K562 (cell line): ENCODE data around the gene CRPPA. TPM values are rescaled to one million over a fixed set of nuclear protein-coding genes. Genes with fewer than 3 reads are reported as not detected.

Source experiments
- AFF1 ChIP-seq, 2 experiments: fragments of 450-650 bp; IDR thresholded peaks; 2 replicates each; pipeline ENCODE4 v1.6.1; 2018; ENCODE audit warnings: mild to moderate bottlenecking in 2 of 2, low read depth in 1 of 2; ENCODE audit not compliant: partially characterized antibody in 2 of 2
- E2F3 ChIP-seq: fragments of 250-450 bp; sonication (Bioruptor Pico); IDR thresholded peaks from 2 replicates; pipeline ENCODE4 v1.4.0; 2020; ENCODE audit warnings: mild to moderate bottlenecking
- FOS ChIP-seq: IDR thresholded peaks from 3 replicates; pipeline ENCODE4 v1.6.1; 2011; ENCODE audit not compliant: insufficient read length; ENCODE audit errors: extremely low read depth
- HDAC8 ChIP-seq: fragments of 450-650 bp; IDR thresholded peaks from 2 replicates; pipeline ENCODE4 v1.6.1; 2016; ENCODE audit warnings: mild to moderate bottlenecking, missing genetic modification characterization, moderate library complexity, missing compliant biosample characterization
- HES1 ChIP-seq: fragments of 450-650 bp; IDR thresholded peaks from 2 replicates; pipeline ENCODE4 v1.6.1; 2016; ENCODE audit warnings: low read depth, mild to moderate bottlenecking, moderate library complexity
- ILF3 ChIP-seq: fragments of 450-650 bp; IDR thresholded peaks from 2 replicates; pipeline ENCODE4 v1.6.1; 2018; ENCODE audit warnings: antibody characterized with exemption, mild to moderate bottlenecking, moderate library complexity, borderline replicate concordance
- MAFK ChIP-seq: IDR thresholded peaks from 2 replicates; pipeline ENCODE4 v1.6.1; 2011; ENCODE audit warnings: low read length, improper control_type of control experiment
- NCOR1 ChIP-seq: fragments of 450-650 bp; IDR thresholded peaks from 2 replicates; pipeline ENCODE4 v1.6.1; 2016; ENCODE audit warnings: mild to moderate bottlenecking, moderate library complexity
- NRF1 ChIP-seq, 2 experiments: fragments of 450-650 bp; IDR thresholded peaks in 1 of 2; conservative IDR thresholded peaks in 1 of 2; 2 replicates each; pipeline ENCODE4 v1.6.1; 2014; ENCODE audit warnings: mild to moderate bottlenecking in 2 of 2
- RCOR1 ChIP-seq, 2 experiments: IDR thresholded peaks; 2 replicates each; pipeline ENCODE4 v1.6.1; 2012; ENCODE audit warnings: low read depth in 2 of 2, low read length in 2 of 2, borderline replicate concordance in 1 of 2, improper control_type of control experiment in 1 of 2
- SRF ChIP-seq, 2 experiments: fragments of 250-450, 450-650 bp in 1 of 2; sonication (Bioruptor Pico) in 1 of 2; sonication (generic) in 1 of 2; formaldehyde crosslinking; IDR thresholded peaks; 2 replicates each; pipeline versions ENCODE4 v1.5.0 to v1.5.1; 2020 to 2022; ENCODE audit warnings: mild to moderate bottlenecking in 1 of 2, missing genetic modification reagents in 1 of 2
- ZNF197 ChIP-seq: fragments of 200-800 bp; sonication (Bioruptor generic); IDR thresholded peaks from 2 replicates; pipeline ENCODE4 v1.6.1; 2016; ENCODE audit warnings: low read depth, missing genetic modification characterization, missing compliant biosample characterization
- ZNF41 ChIP-seq: fragments of 250-450 bp; sonication (Bioruptor Pico); conservative IDR thresholded peaks from 2 replicates; pipeline ENCODE4 v1.4.0; 2020; ENCODE audit warnings: mild to moderate bottlenecking
- polyA plus RNA-seq, 8 experiments: library from polyadenylated mRNA; depleted of rRNA in 4 of 8; stranded (reverse) in 5 of 8; unstranded in 3 of 8; fragments of >200 nt; fragmentation: Nextera tagmentation in 2 of 8; fragmentation: Illumina TruSeq in 1 of 8; extraction: Ambion mirVana in 2 of 8; extraction: Trizol in 1 of 8; gene quantifications; 2 replicates each; pipeline versions ENCODE4 v1.2.1 to v1.2.3, GENCODE V29; 2011 to 2014; ENCODE audit warnings: inconsistent platforms in 1 of 8, missing spikeins in 1 of 8
- total RNA-seq, 7 experiments: library from RNA; depleted of rRNA in 6 of 7; stranded (reverse); fragments of >200 nt in 6 of 7; fragmentation: Illumina TruSeq in 2 of 7; extraction: Trizol in 2 of 7; gene quantifications; 2 replicates each; pipeline versions ENCODE4 v1.2.1 to v1.2.3, GENCODE V29; 2011 to 2021; ENCODE audit warnings: low replicate concordance in 1 of 7
- TF ChIP-seq, protein P1 (sequence below): fragments of 250-450 bp; sonication (Bioruptor Pico); IDR thresholded peaks from 2 replicates; pipeline ENCODE4 v1.5.0; 2020; ENCODE audit warnings: mild to moderate bottlenecking, borderline replicate concordance
- TF ChIP-seq, protein P2 (sequence below): fragments of 250-450 bp; sonication (Bioruptor Pico); IDR thresholded peaks from 2 replicates; pipeline ENCODE4 v1.8.0; 2021; ENCODE audit warnings: moderate library complexity, mild to moderate bottlenecking, inconsistent platforms
- TF ChIP-seq, protein P3 (sequence below): fragments of 450-650 bp; IDR thresholded peaks from 2 replicates; pipeline ENCODE4 v1.6.1; 2016

CRPPA gene
- total and polyA plus RNA-seq, 9 of the 15 experiments (the other 6 are each of a cell fraction or from before 2014, with no cell fraction given) = 3.9 to 14.4 (median 7.8) TPM

DNA sequence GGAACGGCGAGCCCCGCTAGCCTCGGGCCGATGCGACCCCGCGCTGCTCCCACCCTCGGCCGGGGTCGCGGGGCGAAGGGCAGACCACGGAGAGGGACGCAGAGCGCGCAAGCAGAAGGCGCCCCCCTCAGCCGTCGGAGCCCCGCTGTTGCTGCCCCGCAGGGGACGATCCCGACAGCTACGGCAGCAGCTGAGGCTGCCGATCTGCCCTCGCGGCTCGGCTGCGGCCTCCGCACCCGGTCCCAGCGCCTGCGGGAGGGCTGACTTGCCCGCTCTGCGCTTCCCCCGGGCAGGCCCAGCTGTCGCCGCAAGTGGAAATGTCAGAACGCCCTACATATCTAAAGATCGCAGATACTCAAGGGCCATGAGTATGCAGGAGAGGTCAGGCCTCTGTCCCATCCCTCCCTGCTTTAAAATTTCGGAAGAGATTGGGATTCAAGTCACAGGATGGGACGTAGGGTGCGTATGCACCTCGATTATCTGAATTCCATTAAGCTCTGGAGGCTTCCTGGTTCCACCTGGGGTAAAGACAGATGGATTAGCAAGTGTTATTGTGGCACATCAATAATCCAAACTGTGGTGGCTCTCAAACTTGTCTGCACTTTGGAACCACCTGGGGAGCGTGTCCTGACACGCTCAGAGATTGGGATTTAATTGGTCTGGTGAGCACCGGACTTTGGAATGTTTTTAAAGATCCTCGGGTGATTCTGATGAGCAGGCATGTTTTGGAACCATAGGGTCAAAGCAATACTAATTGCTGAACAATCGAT lies at the start of gene CRPPA (continued):
- TF ChIP-seq HDAC8 (tag) (0 out of 2 replicates have a peak, but pooled peaks have one; percentile 13), ZNF197 (CRISPR knock-in tag) (no peak), MAFK (peak; percentile 36; the same call in 1 of the 2 replicates), ILF3 (no peak), FOS (no peak), NRF1 (conservative IDR thresholded peaks at IDR 0.05 in 1 of 2, IDR thresholded peaks at IDR 0.05 in 1 of 2) (peak in 1 of 2 experiments; percentile 35; a peak in 2 of 4 replicates), RCOR1 (IDR thresholded peaks at IDR 0.05; ENCODE audit: borderline replicate concordance in 1 of 2, low read depth in 2 of 2, low read length in 2 of 2) (peak in 1 of 2 experiments; percentile 31; a peak in 1 of 4 replicates), E2F3 (no peak), HES1 (no peak), AFF1 (IDR thresholded peaks at IDR 0.05; ENCODE audit: low read depth in 1 of 2, partially characterized antibody in 2 of 2) (peak in 1 of 2 experiments; percentile 59), ZNF41 (no peak), SRF (CRISPR knock-in tag; IDR thresholded peaks at IDR 0.05) (0 out of 4 replicates have a peak, but pooled peaks of 1 of the 2 experiments have one; percentile 25), NCOR1 (peak; percentile 27; the same call in 1 of the 2 replicates)
- TF ChIP-seq, protein P1, sequence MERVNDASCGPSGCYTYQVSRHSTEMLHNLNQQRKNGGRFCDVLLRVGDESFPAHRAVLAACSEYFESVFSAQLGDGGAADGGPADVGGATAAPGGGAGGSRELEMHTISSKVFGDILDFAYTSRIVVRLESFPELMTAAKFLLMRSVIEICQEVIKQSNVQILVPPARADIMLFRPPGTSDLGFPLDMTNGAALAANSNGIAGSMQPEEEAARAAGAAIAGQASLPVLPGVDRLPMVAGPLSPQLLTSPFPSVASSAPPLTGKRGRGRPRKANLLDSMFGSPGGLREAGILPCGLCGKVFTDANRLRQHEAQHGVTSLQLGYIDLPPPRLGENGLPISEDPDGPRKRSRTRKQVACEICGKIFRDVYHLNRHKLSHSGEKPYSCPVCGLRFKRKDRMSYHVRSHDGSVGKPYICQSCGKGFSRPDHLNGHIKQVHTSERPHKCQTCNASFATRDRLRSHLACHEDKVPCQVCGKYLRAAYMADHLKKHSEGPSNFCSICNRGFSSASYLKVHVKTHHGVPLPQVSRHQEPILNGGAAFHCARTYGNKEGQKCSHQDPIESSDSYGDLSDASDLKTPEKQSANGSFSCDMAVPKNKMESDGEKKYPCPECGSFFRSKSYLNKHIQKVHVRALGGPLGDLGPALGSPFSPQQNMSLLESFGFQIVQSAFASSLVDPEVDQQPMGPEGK = peak; percentile 60; the same call in 1 of the 2 replicates
- TF ChIP-seq, protein P2, sequence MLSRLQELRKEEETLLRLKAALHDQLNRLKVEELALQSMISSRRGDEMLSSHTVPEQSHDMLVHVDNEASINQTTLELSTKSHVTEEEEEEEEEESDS (CRISPR knock-in tag) = no peak
- TF ChIP-seq, protein P3, sequence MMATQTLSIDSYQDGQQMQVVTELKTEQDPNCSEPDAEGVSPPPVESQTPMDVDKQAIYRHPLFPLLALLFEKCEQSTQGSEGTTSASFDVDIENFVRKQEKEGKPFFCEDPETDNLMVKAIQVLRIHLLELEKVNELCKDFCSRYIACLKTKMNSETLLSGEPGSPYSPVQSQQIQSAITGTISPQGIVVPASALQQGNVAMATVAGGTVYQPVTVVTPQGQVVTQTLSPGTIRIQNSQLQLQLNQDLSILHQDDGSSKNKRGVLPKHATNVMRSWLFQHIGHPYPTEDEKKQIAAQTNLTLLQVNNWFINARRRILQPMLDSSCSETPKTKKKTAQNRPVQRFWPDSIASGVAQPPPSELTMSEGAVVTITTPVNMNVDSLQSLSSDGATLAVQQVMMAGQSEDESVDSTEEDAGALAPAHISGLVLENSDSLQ = 0 out of 2 replicates have a peak, but pooled peaks have one; percentile 15
